NCI-H526 (cell line): ENCODE results near the gene PAX3.

Experiments
- DNase-seq, 2 experiments: peaks; one replicate each; lab custom pipeline; 2025; lab: John Stamatoyannopoulos, UW

The PAX3 gene

DNA sequence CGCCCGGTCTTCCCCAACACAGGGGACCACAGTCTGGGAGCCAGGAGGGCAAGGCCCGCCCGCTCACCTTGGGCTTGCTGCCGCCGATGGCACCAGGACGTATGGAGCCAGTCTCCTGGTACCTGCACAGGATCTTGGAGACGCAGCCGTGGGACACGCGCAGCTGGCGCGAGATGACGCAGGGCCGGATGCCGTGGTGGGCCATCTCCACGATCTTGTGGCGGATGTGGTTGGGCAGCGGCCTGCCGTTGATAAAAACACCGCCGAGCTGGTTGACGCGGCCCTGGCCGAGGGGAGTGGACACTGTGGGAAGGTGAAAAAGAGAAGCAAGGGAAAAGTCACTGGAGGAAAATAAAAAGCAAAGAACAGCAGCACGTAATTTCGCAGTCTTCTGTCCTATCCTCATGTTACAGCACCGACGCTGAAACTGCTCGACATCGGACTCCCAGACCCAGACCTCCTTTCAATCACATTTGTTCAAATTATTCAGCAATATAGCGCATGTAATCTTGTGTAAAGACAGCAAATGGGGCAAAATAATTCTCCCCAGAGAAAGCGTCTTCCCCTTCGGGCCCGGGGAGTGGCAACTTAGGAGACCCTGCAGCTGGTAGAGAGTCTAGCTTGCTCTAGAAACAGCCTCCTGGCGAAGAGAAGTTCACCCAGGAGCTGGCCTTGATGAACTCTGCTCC lies 1.7 kb downstream of the PAX3 start:
- no peak for DNase-seq

DNA sequence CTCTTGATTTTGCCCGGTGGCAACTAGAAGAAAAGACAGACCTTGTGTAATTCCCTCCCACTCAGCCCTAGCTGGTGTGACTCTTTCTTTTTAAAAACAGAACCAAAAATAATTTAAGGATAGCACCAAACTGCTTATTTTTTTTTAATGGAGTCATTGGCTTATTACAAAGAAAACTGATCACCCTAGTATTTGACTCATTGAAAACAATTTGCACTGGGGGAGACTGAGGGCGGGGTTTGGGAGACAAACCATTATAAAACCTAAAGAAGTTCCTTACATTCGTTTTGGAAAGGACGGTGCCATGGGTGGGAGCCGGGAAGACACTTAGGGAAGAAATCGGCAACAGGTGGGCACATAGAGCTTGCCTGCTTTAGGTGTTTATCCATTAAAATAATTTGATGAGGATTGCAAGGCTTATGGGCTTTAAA lies 2.5 kb downstream of the PAX3 start:
- no peak for DNase-seq

- DNase-seq, result peak in 1 of 2 experiments; percentile 23
Observed at GRCh38 chr2:222295368-222296062, 3.3 kb downstream of the PAX3 start.

DNA sequence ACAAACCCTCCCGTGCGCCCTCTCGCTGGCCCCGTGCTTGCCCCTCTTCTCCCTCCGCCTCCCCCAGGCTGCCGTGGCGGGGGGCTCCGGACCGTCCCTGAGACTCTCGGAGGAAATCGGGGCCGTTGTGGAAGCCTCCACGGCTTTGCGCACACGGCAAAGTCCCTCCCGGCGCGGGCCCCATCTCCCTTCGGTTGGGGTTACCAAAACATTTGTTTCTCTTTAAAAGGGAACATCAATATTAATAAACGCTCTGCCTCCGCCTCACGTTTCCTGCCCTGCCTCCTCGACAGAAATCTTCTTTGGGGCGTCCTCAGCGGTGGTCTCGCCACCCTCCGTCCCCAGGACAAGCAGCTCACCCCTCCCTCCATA lies 3.8 kb downstream of the PAX3 start:
- no peak for DNase-seq

GRCh38 chr2:222293660-222294630 lies 4.9 kb downstream of the PAX3 start:
- no peak for DNase-seq

DNA sequence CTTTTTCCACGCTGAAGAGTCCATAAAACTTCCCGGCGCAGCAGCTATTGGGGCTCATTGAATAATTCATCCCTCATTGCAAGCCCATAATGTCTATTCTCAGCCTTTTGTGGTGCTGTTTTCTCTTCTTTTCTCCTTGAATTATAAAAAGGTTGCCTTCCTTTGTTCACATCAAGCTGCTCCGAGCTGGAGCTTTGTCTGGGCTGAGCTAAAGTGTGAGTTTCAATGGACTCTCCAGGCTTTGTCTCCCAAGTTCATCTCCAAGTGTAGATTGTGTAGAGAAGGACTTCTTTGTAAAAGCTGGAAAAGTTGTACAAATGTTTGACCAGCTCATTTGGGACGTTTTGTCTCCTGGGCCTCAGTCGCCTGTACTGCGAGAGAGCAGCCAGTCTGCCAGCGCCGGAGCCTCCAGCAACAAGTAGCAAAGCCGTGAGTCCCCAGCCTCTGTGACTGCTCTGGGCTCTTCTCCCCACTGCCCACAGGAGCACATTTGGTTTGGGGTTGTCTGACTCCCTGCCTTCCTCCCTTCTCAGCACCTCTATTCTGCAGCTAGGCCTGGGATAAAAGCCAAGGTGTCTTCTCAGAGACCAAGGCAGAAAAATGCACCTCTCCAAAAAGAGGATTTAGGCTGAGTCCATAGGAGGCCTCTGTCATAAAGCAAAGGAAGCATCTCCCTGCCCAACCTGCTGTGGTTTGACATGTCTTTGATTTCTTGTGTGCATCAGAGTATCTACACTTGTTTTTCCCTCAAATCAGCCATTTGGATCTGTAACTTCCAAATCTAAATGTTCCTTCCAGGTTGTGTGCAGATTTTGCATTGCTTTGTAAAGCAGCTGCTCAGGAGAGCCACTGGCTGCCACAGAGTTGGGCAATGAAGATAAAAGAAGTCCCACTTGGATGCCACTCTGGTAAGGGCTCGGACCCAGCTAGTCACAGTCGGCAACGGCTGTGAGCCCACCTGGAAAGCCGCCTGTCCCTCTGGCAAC lies 6.4 kb downstream of the PAX3 start:
- DNase-seq, result no peak

- DNase-seq, result no peak
Observed at GRCh38 chr2:222291485-222291841, 7.3 kb downstream of the PAX3 start.

- peak in 1 of 2 experiments; percentile 44 for DNase-seq
Observed at GRCh38 chr2:222290736-222291484, 7.9 kb downstream of the PAX3 start.

GRCh38 chr2:222290401-222290735 lies 8.4 kb downstream of the PAX3 start:
- DNase-seq, result no peak

- DNase-seq, result no peak
Observed at GRCh38 chr2:222289278-222290160, 9.3 kb downstream of the PAX3 start.

DNA sequence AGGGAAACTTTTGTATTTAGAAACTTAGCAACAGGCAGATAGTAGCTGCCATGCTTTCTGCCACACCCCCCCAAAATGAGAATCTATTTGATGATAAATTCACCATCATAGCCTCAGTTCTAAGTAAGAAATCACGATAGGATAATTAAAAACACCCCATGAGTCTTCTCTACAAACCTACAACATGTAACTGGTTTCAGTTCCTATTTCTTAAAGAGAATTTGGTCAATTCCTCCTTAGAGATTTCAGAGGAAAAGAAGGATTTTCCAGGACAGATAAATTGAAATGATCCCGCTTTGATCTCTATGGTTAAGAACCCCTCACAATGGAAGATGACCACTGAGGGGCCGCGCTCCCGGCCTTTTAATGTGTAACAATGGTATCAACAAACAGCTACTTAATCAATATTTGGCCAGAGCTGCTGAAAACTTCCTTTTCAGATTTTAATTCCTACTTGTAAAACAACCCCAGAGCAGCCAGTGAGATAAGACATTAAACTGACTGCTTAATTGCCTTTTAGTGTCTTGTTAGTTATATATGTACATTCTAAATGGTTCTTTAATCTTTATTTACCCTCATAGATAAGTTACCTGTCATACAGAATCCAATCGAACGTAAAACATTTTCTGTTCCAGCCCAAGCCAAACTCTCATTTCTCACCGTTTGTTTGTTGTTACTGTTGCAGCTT lies 10.1 kb downstream of the PAX3 start:
- DNase-seq, result no peak

- no peak for DNase-seq
Observed at GRCh38 chr2:222287862-222288479, 10.8 kb downstream of the PAX3 start.

GRCh38 chr2:222284466-222284865 lies 14.3 kb downstream of the PAX3 start:
- no peak for DNase-seq

DNA sequence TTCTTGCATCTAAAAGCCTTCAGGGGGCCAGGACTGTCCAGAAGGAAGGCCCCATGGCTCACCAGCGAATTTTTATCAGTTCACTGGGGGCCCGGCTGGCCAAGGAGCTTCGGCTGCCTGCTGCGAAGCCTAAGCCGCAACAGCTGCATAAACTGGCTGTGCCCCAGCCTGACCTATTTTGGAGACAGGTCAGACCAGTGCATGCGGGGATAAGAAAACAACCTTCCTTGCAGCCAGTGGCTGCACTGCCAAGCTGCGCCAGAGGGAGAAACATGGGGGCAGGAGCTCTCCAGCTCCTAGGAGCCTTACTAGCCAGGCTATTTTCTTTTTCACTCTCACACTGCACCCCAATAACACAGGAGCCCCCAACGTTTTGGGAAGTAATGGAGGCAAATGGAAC lies 15.2 kb downstream of the PAX3 start:
- no peak for DNase-seq

- DNase-seq, result no peak
Observed at GRCh38 chr2:222281506-222281905, 17.3 kb downstream of the PAX3 start.

DNA sequence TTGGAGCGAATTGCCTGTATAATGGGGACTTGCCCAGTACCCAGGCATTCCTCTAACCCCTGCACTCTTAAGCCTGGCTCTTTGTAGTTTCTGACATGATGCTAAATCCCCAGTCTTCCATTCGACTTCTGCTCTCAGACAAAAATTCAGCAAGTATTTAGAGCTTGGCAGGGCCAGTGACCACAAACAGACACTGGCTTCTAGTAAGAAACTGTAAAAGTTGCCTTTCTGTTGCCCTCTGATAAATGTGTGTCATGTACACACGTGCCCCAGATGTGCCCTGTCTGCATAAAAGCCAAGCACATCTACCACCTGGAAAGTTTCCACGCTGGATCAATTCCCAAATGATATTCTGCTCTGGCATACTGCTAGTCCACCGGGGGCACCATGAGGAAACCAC lies 18.0 kb downstream of the PAX3 start:
- no peak for DNase-seq

DNA sequence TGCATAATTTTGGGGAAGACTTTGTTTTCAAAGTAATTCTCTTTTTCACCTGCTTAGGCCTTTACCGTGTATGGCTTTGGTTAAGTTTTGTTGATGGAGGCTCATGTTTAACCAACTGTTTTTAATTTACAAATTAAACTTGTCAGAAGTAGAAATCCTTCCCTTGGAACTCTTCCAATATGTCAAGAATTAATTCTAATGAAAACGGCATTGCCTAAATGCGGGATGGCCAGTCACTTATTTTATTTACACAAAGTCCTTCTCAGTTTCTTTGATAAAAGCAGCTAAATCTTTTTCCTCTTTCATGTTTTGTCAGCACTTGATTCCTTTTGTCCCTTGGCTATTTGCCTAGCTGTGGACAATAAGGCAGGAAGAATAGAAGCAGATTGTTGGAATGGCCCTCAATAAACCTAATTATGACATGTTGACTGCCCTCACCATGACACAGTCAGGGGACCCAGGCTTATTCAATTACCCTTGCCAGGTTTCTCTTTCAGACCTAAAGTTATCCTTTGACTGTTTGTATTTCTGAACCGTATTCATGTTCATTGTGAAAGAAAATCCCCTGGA lies 26.3 kb downstream of the PAX3 start:
- no peak for DNase-seq

- no peak for DNase-seq
Observed at GRCh38 chr2:222271854-222272253, 26.9 kb downstream of the PAX3 start.
